ENCODE measurements around the gene ADAMTS10.
"Not testable (repeated sequence)": the region's sequence is repeated elsewhere in the genome, so short reads cannot be mapped to it uniquely, and the experiment has no call there.

ADAMTS10 gene

GRCh38 chr19:8640402-8641004, 30.0 kb upstream of the ADAMTS10 start:
- Histone ChIP-seq H3K27me3 (ENCODE audit: insufficient read depth, low read length) (peaks cover 4% of the 10 kb centered on the region; the same call in 1 of the 2 replicates), H3K9ac (ENCODE audit: low read depth, low read length) (no peak overlapping the region), H3K27ac (ENCODE audit: low read depth, low read length) (no peak overlapping the region), H3K4me3 (ENCODE audit: low read length) (no peak overlapping the region), H3K36me3 (ENCODE audit: insufficient read depth, low read length) (no peaks in the 10 kb centered on the region), H3K4me1 (ENCODE audit: insufficient read depth, low read length) (0 out of 2 replicates have a peak, but pooled peaks cover 3% of the 10 kb centered on the region), H3K9me3 (ENCODE audit: insufficient read depth, low read depth, low read length) (no peaks in the 10 kb centered on the region)
- WGBS: 84% methylated on average over 12 of the region's 12 CpGs

GRCh38 chr19:8639821-8640401, 29.4 kb upstream of the ADAMTS10 start:
- Histone ChIP-seq H3K4me3 (ENCODE audit: low read length) (no peak overlapping the region), H3K9me3 (ENCODE audit: insufficient read depth, low read depth, low read length) (no peaks in the 10 kb centered on the region), H3K27ac (ENCODE audit: low read depth, low read length) (peak overlapping the region; percentile 49; the same call in 1 of the 2 replicates), H3K4me1 (ENCODE audit: insufficient read depth, low read length) (0 out of 2 replicates have a peak, but pooled peaks cover 3% of the 10 kb centered on the region), H3K36me3 (ENCODE audit: insufficient read depth, low read length) (no peaks in the 10 kb centered on the region), H3K27me3 (ENCODE audit: insufficient read depth, low read length) (peaks cover 4% of the 10 kb centered on the region; the same call in 1 of the 2 replicates), H3K9ac (ENCODE audit: low read depth, low read length) (no peak overlapping the region)
- 28% methylated on average over 7 of the region's 8 CpGs for WGBS

GRCh38 chr19:8638078-8638619, 27.6 kb upstream of the ADAMTS10 start:
- Histone ChIP-seq H3K9me3 (ENCODE audit: insufficient read depth, low read depth, low read length) (no peaks in the 10 kb centered on the region), H3K27me3 (ENCODE audit: insufficient read depth, low read length) (peaks cover 4% of the 10 kb centered on the region; the same call in 1 of the 2 replicates), H3K4me3 (ENCODE audit: low read length) (no peak overlapping the region), H3K4me1 (ENCODE audit: insufficient read depth, low read length) (0 out of 2 replicates have a peak, but pooled peaks cover 3% of the 10 kb centered on the region), H3K27ac (ENCODE audit: low read depth, low read length) (no peak overlapping the region), H3K9ac (ENCODE audit: low read depth, low read length) (no peak overlapping the region), H3K36me3 (ENCODE audit: insufficient read depth, low read length) (no peaks in the 10 kb centered on the region)
- WGBS: 92% methylated on average over 21 of the region's 21 CpGs

GRCh38 chr19:8637070-8637469, 26.6 kb upstream of the ADAMTS10 start:
- not testable (repeated sequence) for H3K9ac ChIP-seq (ENCODE audit: low read depth, low read length); H3K36me3 ChIP-seq (ENCODE audit: insufficient read depth, low read length); H3K9me3 ChIP-seq (ENCODE audit: insufficient read depth, low read depth, low read length); H3K27me3 ChIP-seq (ENCODE audit: insufficient read depth, low read length); H3K27ac ChIP-seq (ENCODE audit: low read depth, low read length); H3K4me1 ChIP-seq (ENCODE audit: insufficient read depth, low read length); H3K4me3 ChIP-seq (ENCODE audit: low read length)
- 87% methylated on average over 4 of the region's 4 CpGs for WGBS

GRCh38 chr19:8635422-8635821, 24.9 kb upstream of the ADAMTS10 start:
- WGBS: 90% methylated on average over 7 of the region's 8 CpGs
- 0 out of 2 replicates have a peak, but pooled peaks cover 3% of the 10 kb centered on the region for H3K4me1 ChIP-seq (ENCODE audit: insufficient read depth, low read length)
- H3K36me3 ChIP-seq (ENCODE audit: insufficient read depth, low read length): no peaks in the 10 kb centered on the region
- H3K27me3 ChIP-seq (ENCODE audit: insufficient read depth, low read length): no peaks in the 10 kb centered on the region
- H3K9ac ChIP-seq (ENCODE audit: low read depth, low read length): no peak overlapping the region
- no peak overlapping the region for H3K4me3 ChIP-seq (ENCODE audit: low read length)
- H3K9me3 ChIP-seq (ENCODE audit: insufficient read depth, low read depth, low read length): no peaks in the 10 kb centered on the region
- H3K27ac ChIP-seq (ENCODE audit: low read depth, low read length): no peak overlapping the region

- H3K4me1 ChIP-seq (ENCODE audit: insufficient read depth, low read length): no peaks in the 10 kb centered on the region
- no peak overlapping the region for H3K9ac ChIP-seq (ENCODE audit: low read depth, low read length)
- WGBS: 55% methylated on average over 11 of the region's 11 CpGs
- H3K36me3 ChIP-seq (ENCODE audit: insufficient read depth, low read length): no peaks in the 10 kb centered on the region
- no peak overlapping the region for H3K4me3 ChIP-seq (ENCODE audit: low read length)
- H3K27ac ChIP-seq (ENCODE audit: low read depth, low read length): peak overlapping the region; percentile 2; the same call in 1 of the 2 replicates
- no peaks in the 10 kb centered on the region for H3K27me3 ChIP-seq (ENCODE audit: insufficient read depth, low read length)
- H3K9me3 ChIP-seq (ENCODE audit: insufficient read depth, low read depth, low read length): no peaks in the 10 kb centered on the region
Measured at GRCh38 chr19:8631425-8631819, 20.9 kb upstream of the ADAMTS10 start.

- Histone ChIP-seq H3K27me3 (ENCODE audit: insufficient read depth, low read length) (no peaks in the 10 kb centered on the region), H3K9me3 (ENCODE audit: insufficient read depth, low read depth, low read length) (no peaks in the 10 kb centered on the region), H3K36me3 (ENCODE audit: insufficient read depth, low read length) (no peaks in the 10 kb centered on the region), H3K4me1 (ENCODE audit: insufficient read depth, low read length) (no peaks in the 10 kb centered on the region), H3K9ac (ENCODE audit: low read depth, low read length) (no peak overlapping the region), H3K4me3 (ENCODE audit: low read length) (no peak overlapping the region), H3K27ac (ENCODE audit: low read depth, low read length) (peak overlapping the region; percentile 2; the same call in 1 of the 2 replicates)
- WGBS: 35% methylated on average over 6 of the region's 6 CpGs
Measured at GRCh38 chr19:8630796-8631424, 20.4 kb upstream of the ADAMTS10 start.

- H3K27ac ChIP-seq (ENCODE audit: low read depth, low read length): peak within 1 kb of the TSS; percentile 2; the same call in 1 of the 2 replicates
- H3K27me3 ChIP-seq (ENCODE audit: insufficient read depth, low read length): no peaks in the 10 kb centered on the region
- H3K9ac ChIP-seq (ENCODE audit: low read depth, low read length): no peak within 1 kb of the TSS
- H3K36me3 ChIP-seq (ENCODE audit: insufficient read depth, low read length): no peaks in the 10 kb centered on the region
- no peaks in the 10 kb centered on the region for H3K4me1 ChIP-seq (ENCODE audit: insufficient read depth, low read length)
- no peak within 1 kb of the TSS for H3K4me3 ChIP-seq (ENCODE audit: low read length)
- WGBS: 90% methylated on average over 11 of the region's 11 CpGs
- H3K9me3 ChIP-seq (ENCODE audit: insufficient read depth, low read depth, low read length): no peaks in the 10 kb centered on the region
Measured at GRCh38 chr19:8629996-8630683, 19.6 kb upstream of the ADAMTS10 start, which contains the start of gene NFILZ. TSS of gene NFILZ (plus strand) at chr19:8630633. CDS start at chr19:8676766, 46,133 bp downstream.

- WGBS: 88% methylated on average over 2 of the region's 2 CpGs
- H3K36me3 ChIP-seq (ENCODE audit: insufficient read depth, low read length): no peaks in the 10 kb centered on the region
Measured at GRCh38 chr19:8629184-8629583, 18.7 kb upstream of the ADAMTS10 start.

GRCh38 chr19:8626842-8627241, 16.3 kb upstream of the ADAMTS10 start:
- Histone ChIP-seq H3K9me3 (ENCODE audit: insufficient read depth, low read depth, low read length) (no peaks in the 10 kb centered on the region), H3K9ac (ENCODE audit: low read depth, low read length) (no peak overlapping the region), H3K36me3 (ENCODE audit: insufficient read depth, low read length) (no peaks in the 10 kb centered on the region), H3K27ac (ENCODE audit: low read depth, low read length) (no peak overlapping the region), H3K27me3 (ENCODE audit: insufficient read depth, low read length) (no peaks in the 10 kb centered on the region), H3K4me3 (ENCODE audit: low read length) (no peak overlapping the region), H3K4me1 (ENCODE audit: insufficient read depth, low read length) (no peaks in the 10 kb centered on the region)
- 87% methylated on average over 8 of the region's 8 CpGs for WGBS

More at GRCh38 chr19:8629184-8629583, 18.7 kb upstream of the ADAMTS10 start:
- H3K4me1 ChIP-seq (ENCODE audit: insufficient read depth, low read length): no peaks in the 10 kb centered on the region
- H3K4me3 ChIP-seq (ENCODE audit: low read length): no peak overlapping the region
- H3K9me3 ChIP-seq (ENCODE audit: insufficient read depth, low read depth, low read length): no peaks in the 10 kb centered on the region
- H3K9ac ChIP-seq (ENCODE audit: low read depth, low read length): no peak overlapping the region
- no peaks in the 10 kb centered on the region for H3K27me3 ChIP-seq (ENCODE audit: insufficient read depth, low read length)
- H3K27ac ChIP-seq (ENCODE audit: low read depth, low read length): no peak overlapping the region

GRCh38 chr19:8622886-8623285, 12.4 kb upstream of the ADAMTS10 start:
- H3K4me1 ChIP-seq (ENCODE audit: insufficient read depth, low read length); H3K27me3 ChIP-seq (ENCODE audit: insufficient read depth, low read length); H3K4me3 ChIP-seq (ENCODE audit: low read length); H3K36me3 ChIP-seq (ENCODE audit: insufficient read depth, low read length); H3K27ac ChIP-seq (ENCODE audit: low read depth, low read length); H3K9me3 ChIP-seq (ENCODE audit: insufficient read depth, low read depth, low read length); H3K9ac ChIP-seq (ENCODE audit: low read depth, low read length): not testable (repeated sequence)
- WGBS: 62% methylated on average over 4 of the region's 4 CpGs

Data from HUES64 (cell line).